Stimulated activated CD8-positive, alpha-beta memory T cell treated with anti-CD3 and anti-CD28 coated beads, Interleukin-7, amount 100 ng/mL, for 1 hour (primary cell): ENCODE measurements around the gene CRYBB2.
A peak's percentile ranks its signal among the peaks of the same experiment; 100 is the strongest.
"Not testable (repeated sequence)": the region's sequence is repeated elsewhere in the genome, so short reads cannot be mapped to it uniquely, and the experiment has no call there.

Experiments
- DNase-seq, 2 donors: peaks; one replicate each; pipeline ENCODE4 v3.0.0-alpha.2; 2020; ENCODE audit warnings: low read depth in 2 of 2

Gene CRYBB2

GRCh38 chr22:25199731-25200520, 19.5 kb upstream of the CRYBB2 start, which contains the start of gene CRYBB3:
Gene CRYBB3, plus strand, starts transcription at chr22:25199858. Its CDS starts 1,539 bp downstream, at chr22:25201397.
- DNase-seq = no peak

- no peak for DNase-seq
Measured at GRCh38 chr22:25200967-25201366, 18.5 kb upstream of the CRYBB2 start.

GRCh38 chr22:25201557-25202273, 17.7 kb upstream of the CRYBB2 start:
- no peak for DNase-seq

- peak; percentile 15 to 18 for DNase-seq
Measured at GRCh38 chr22:25202290-25202921, 17.0 kb upstream of the CRYBB2 start.

- DNase-seq = no peak
Measured at GRCh38 chr22:25203082-25203481, 16.4 kb upstream of the CRYBB2 start.

- DNase-seq = not testable (repeated sequence)
Measured at GRCh38 chr22:25204547-25204946, 14.9 kb upstream of the CRYBB2 start.

GRCh38 chr22:25205847-25206246, 13.6 kb upstream of the CRYBB2 start:
- no peak for DNase-seq

- DNase-seq = no peak
Measured at GRCh38 chr22:25206998-25207397, 12.4 kb upstream of the CRYBB2 start.

- DNase-seq = no peak
Measured at GRCh38 chr22:25207553-25208157, 11.8 kb upstream of the CRYBB2 start.

GRCh38 chr22:25208328-25208727, 11.1 kb upstream of the CRYBB2 start:
- DNase-seq = no peak

GRCh38 chr22:25208743-25209505, 10.5 kb upstream of the CRYBB2 start:
- no peak for DNase-seq

GRCh38 chr22:25210793-25211192, 8.6 kb upstream of the CRYBB2 start:
- DNase-seq = no peak

GRCh38 chr22:25212337-25212736, 7.1 kb upstream of the CRYBB2 start:
- DNase-seq = no peak

- DNase-seq = no peak
Measured at GRCh38 chr22:25213221-25213620, 6.2 kb upstream of the CRYBB2 start.

- DNase-seq = no peak
Measured at GRCh38 chr22:25216230-25216629, 3.2 kb upstream of the CRYBB2 start.

GRCh38 chr22:25219948-25220442, 556 bp downstream of the CRYBB2 start:
- DNase-seq = no peak

- no peak for DNase-seq
Measured at GRCh38 chr22:25221790-25222189, 2.4 kb downstream of the CRYBB2 start.

- no peak for DNase-seq
Measured at GRCh38 chr22:25223269-25223850, 3.9 kb downstream of the CRYBB2 start.

- no peak for DNase-seq
Measured at GRCh38 chr22:25228822-25229221, 9.4 kb downstream of the CRYBB2 start.

- not testable (repeated sequence) for DNase-seq
Measured at GRCh38 chr22:25230760-25231159, 11.3 kb downstream of the CRYBB2 start.

GRCh38 chr22:25232301-25232700, 12.9 kb downstream of the CRYBB2 start:
- no peak for DNase-seq
